Hematopoietic multipotent progenitor cell (in vitro differentiated cells): ENCODE measurements around the gene KLHL26. TPM values are rescaled to one million over a fixed set of nuclear protein-coding genes. Genes with fewer than 3 reads are reported as not detected.
A peak's percentile ranks its signal among the peaks of the same experiment; 100 is the strongest.
"Not testable (repeated sequence)": the region's sequence is repeated elsewhere in the genome, so short reads cannot be mapped to it uniquely, and the experiment has no call there.

Source experiments
- DNase-seq, 3 donors: peaks; one replicate each; pipeline ENCODE4 v3.0.0-alpha.2; 2011 to 2015; ENCODE audit warnings: low read depth in 2 of 3, low spot score in 2 of 3
- total RNA-seq: library from RNA; depleted of rRNA; stranded (reverse); fragments of >200 nt; gene quantifications from one replicate; pipeline ENCODE4 v1.2.3, GENCODE V29; 2012

The KLHL26 gene
- total RNA-seq, 1 donor, result 11.0 TPM

- DNase-seq, result not testable (repeated sequence)
Measured at GRCh38 chr19:18600692-18601397, 36.0 kb upstream of the KLHL26 start.

DNA sequence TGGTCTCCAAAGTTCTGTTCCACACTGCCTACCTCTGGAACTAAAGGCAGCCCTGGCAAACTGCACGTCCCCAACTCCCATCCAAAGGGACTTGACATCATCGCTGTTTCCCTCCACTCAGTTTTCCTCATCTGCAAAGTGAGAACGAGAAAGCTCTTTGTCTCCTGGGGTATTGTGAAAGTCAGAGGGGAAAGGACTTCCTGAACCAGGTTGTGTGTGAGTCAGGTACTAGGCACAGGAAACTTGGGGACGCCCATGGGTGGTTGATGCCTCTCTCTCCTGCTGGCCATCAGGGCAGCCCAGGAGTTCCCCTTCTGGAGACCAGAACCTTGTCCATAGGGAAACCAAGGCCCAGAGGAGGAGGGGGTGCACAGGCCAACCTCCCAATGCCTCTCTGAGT is 35.0 kb upstream of the KLHL26 start:
- no peak for DNase-seq

- peak in 1 of 3 donors; percentile 56 for DNase-seq
Measured at GRCh38 chr19:18603255-18603957, 33.4 kb upstream of the KLHL26 start.

DNA sequence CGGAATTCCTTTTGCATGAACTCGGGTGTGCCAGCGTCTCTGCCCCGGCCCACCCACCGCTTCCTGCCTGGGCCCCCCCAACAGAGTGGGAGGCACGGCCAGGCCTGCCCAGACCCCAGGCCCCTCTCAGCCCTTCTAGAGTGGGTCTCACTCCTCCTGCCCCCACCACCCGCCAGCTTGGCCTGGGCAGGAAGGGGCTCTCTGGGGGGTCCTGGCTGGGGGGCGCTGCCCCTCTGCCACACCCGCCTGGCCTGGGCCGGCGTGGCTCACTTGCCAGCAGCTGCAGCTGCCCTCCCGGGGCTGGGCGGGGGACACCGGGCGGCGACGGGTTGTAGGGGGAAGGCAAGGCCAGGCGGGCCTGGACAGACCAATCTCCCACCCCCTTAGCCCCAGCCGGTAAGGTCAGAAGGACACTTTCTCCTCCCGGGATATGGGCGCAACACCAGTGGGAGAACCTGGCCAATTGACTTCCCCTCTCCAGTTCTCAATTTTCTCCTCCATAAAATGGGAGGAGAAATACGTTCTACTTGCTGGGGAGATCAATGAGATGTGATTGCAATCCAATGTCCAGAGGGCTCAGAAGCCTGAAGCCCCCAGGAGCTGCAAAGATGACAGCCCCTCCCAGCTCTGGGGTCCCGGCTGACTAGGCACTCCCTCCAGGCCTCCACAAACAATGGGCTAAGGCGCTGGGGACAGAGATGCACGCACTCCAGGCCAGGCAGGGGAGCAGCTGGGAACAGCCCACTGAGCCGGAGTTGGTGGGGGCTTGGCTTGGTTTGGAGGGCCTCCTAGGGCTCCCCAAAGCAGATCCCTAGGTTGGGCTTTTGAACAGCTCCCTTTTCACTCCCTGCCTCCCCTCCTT is 32.6 kb upstream of the KLHL26 start:
- no peak for DNase-seq

DNA sequence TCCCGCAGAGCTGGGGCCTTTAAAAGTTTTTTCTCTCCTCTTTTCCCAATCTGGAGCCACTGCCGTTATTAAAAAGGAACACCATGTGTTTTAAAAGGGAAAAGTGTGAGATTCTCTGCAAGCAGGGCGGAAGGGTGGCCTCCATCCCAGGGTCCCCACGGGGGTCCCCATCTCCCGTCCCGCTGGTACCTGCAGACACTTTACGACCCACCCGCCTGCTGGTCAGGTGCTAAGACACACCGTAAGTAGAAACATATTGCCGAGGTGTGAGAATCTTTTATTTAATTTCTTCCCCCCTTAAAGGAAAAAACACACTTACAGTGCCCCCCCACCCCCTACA is 32.0 kb upstream of the KLHL26 start:
- DNase-seq, result no peak

GRCh38 chr19:18605196-18605545 is 31.7 kb upstream of the KLHL26 start:
- no peak for DNase-seq

DNA sequence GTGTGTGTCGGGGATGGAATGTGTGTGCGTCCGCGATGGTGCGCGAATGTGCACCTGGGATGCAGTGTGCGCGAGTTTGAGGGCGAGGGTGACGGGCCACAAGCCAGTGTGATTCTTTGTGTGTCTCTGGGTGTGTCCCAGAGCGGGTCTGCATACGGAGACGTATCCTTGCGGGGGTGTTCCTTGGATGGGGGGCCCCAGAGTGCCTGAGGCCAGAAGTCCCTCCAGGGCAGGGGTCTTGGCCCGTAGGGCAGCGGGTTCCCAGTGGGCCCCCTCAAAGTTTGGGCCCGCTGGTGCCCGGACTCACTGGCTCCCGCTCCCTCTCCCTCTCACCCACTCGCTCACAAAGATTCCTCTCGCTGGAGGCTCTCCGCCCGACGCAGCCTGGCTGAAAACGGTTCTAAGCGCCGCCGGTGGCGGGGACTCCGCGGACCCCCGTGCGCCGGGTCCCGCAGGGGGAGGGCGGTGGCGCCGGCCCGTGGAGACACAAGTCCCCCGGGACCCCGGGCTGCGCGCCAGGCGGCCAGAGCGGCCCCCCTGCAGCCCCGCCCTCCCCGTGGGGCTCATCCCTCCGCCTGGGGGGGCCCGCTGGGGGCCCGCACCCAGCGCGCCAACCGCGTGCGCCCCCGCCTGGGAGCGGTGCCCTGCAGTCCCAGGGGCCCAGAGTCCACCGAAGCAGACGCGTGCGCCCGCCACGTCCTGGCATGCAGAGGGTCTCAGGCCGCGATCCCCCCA is 31.1 kb upstream of the KLHL26 start:
- no peak for DNase-seq

- DNase-seq, result no peak
Measured at GRCh38 chr19:18606281-18607225, 30.3 kb upstream of the KLHL26 start, which contains the start of gene CRLF1. TSS of gene CRLF1 (minus strand) at chr19:18606799. CDS start at chr19:18606656, 143 bp downstream.

DNA sequence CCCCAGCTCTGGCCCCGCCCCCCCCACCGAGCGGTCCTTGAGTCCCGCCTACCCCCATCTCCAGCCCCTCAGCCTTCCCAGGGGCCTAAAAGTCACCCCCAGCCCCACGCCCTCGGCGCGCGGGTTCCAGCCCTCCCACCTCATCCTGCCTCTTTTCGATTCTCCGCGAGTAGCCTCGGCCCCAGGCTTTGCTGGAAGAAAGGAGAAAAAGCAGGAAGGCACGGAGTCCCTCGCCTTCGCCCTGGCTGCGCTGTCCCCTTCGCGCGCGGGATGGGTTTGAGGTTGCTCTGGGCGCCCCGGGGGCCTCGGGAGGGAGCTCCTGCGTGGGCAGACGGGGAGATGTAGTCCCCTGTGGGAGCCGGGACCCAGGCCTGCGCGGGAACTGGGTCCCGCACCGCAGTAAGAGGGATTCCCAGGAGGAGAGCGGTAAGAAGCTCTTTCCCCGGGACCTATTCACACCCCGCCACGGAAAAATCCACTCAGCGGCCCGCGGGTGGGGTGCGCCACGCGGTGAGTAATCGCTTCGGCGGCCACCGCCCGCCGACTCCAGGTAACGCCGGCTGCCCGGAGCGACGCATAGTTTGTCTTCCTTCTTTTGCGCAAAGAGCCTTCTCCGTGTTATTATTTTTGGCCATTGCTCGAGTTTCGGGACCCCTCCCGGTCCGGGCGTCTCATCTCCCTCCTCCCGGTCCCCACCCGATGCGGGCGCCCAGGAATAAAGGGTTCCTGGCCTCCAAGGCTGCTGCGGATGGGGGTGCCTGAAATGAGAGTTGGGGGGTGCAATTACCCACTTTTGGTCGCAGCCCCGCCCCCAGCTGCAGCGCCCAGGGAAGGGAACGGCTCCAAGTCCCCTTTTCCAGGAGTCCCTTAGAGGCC is 29.4 kb upstream of the KLHL26 start:
- DNase-seq, result no peak

DNA sequence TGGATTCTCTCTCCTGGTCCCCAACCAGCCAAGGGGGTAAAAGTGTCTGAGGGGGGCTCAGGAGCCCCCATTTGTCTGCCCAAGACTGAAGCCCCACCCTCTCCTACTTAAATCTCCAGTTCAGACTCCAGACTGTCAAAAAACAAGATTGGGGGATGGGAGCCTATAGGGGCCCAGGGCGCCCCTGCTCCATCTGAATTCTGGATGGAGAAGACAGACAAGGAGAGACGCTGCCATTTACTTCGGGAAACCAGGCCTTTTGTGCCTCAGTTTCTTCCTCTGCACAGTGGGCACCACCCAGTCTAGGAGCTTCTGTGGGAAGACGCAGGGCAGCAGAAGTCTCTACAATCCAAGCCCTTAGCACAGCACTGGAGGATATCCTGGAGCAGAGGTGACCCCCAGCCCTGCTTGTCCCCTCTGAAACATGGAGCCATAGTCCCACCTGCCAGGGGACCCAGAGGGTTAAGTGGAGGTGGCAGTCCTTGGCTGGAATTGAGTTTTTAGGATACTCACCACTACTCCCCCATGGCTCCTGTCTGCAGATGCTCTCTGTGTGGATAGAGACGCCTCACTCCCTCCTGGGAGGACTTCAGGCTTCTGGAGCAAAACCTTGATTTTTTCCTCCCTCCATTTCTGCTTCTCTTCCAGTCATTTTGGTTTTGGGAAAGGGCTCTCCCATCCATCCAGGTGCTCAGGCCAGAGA is 28.6 kb upstream of the KLHL26 start:
- no peak for DNase-seq

DNA sequence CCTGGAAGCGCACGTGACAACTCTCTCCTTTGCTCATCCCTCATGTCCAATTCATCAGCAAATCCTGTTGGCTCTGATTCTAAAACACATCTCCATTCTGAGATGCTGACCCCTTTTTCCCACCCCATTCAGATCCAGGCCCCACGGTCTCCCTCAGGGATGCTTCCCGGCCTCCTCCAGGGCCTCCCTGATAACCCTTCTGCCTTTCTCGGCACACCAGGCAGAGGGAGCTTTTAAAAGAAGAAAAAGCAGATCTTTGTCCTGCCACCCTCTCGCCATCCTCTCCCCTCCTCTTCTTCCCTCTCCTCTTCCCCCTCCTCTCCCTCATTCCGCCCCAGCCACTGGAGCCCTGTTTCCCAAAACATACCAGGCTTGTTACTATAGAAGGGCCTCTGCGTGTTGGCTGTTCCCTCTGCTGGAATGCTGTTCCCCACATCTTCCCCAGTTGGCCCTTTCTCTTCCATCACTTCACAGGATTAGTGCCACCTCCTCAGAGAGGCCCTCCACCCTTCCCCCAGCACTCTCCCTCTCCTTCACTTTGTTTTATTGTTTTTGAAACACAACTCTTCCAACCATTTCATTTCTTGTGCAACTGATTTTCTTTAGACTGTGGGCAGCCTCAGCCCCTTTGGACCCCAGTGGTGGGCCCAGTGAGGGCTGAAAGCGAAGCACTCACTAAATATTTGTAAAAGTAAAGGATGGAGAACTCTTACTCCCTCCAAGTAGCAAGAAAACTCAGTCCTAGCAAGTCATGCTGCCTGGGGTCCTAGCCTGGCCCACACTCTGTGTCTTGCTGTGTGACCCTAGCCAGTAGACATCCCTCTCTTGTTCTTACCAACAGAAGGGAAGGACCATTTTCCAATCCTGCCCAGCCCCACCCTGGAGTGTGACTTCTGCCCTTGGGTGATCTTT is 27.8 kb upstream of the KLHL26 start:
- no peak for DNase-seq

GRCh38 chr19:18609717-18610051 is 27.1 kb upstream of the KLHL26 start:
- no peak for DNase-seq

DNA sequence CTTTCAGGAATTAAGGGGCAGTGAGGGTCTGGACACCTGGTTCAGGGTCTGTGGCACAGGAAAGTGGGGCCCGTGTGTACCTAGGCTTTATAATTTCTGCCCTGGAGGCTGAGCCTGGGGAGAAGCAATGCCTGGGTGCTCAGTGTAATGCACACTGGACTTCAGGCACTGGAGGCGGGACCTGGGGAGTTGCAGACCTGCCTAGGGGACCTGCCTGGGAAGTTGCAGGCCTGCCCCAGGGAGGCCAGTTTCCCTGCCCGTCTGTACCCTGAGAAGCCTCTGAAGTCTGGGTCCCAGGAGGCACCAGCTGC is 26.6 kb upstream of the KLHL26 start:
- DNase-seq, result no peak

DNA sequence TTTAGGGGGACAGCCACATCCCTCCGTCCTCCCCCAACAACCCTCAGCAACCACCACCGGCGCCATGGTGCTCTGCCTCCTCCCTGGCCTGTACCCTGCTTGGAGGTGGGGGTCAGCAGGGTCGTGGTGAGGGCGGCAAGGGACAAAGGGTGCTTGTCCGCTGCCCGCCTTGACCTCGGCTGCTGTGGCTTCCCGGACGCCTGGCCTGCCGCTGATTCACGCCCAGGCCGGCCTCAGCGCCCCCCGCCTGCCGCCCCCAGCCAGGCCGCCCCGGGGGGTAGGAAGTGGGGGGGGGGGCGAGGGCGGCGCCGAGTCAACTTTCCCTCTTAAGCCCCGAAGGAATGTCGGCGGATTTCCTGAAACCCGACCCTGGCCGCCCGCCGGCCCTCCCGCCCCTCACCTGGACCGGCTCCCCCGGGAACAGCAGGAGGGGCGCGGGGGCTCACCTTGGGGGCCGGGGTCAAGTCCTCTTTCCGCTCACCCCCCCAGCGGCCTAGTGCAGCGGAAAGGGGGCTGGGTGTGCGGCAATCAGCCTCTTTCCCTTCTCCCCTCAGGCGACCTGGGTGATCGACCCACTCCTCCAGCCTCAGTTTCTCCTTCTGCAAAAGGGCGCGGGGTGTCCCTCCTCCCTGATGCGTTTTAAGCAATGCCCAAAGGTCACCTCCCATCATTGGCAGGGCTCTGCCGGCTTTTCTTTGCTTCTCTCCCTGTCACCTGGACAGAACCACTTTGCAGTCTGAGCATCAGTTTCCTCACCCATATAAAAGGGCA is 26.1 kb upstream of the KLHL26 start:
- DNase-seq, result no peak

GRCh38 chr19:18611327-18612050 is 25.3 kb upstream of the KLHL26 start:
- no peak for DNase-seq
